Measurements from ENCODE around the gene POLD4. TPM values are rescaled to one million over a fixed set of nuclear protein-coding genes. Genes with fewer than 3 reads are reported as not detected.

POLD4 gene
- total and polyA plus RNA-seq, 2 donors (not counting 3 experiments of a cell fraction or from before 2014, with no cell fraction given): 50.1 to 204 TPM

GRCh38 chr11:67349928-67350465 lies 3.3 kb downstream of the POLD4 start:
- TF ChIP-seq MYC (IDR thresholded peaks at IDR 0.05; ENCODE audit: low read depth, low read length) (no peak), JUN (IDR thresholded peaks at IDR 0.05; ENCODE audit: borderline replicate concordance, insufficient read depth, insufficient read length, low read depth) (no peak), MAX (IDR thresholded peaks at IDR 0.05; ENCODE audit: insufficient read depth, insufficient read length) (no peak), CTCF (IDR thresholded peaks at IDR 0.05; ENCODE audit: extremely low read depth in 1 of 2, insufficient read depth in 1 of 2, low read depth in 1 of 2, low read length in 2 of 2) (no peak), EZH2 (IDR thresholded peaks at IDR 0.05; ENCODE audit: borderline replicate concordance, low read depth, low read length, severe bottlenecking) (no peak), POLR2AphosphoS5 (IDR thresholded peaks at IDR 0.05; ENCODE audit: insufficient read depth, low read depth, low read length) (no peak), GATA2 (IDR thresholded peaks at IDR 0.05; ENCODE audit: insufficient read depth, insufficient read length, low read depth, low read length) (no peak), FOS (IDR thresholded peaks at IDR 0.05; ENCODE audit: borderline replicate concordance, insufficient read depth, low read length) (no peak), POLR2A (IDR thresholded peaks at IDR 0.05; ENCODE audit: low read depth, low read length) (no peak)
- Histone ChIP-seq H3K4me1 (ENCODE audit: control insufficient read depth, extremely low read depth, insufficient read depth, low read length) (peaks cover 31% of the 10 kb centered on the region), H3K9me3 (replicated peaks; ENCODE audit: control insufficient read depth, insufficient read depth, low read length) (no peaks in the 10 kb centered on the region), H3K4me3 (replicated peaks in 1 of 3; ENCODE audit: insufficient read depth in 1 of 3, low read depth in 1 of 3, low read length in 3 of 3) (no peak overlapping the region), H3K27ac (ENCODE audit: insufficient read depth, low read depth, low read length) (no peak overlapping the region), H4K20me1 (replicated peaks; ENCODE audit: control insufficient read depth, extremely low read depth, insufficient read depth, low read length) (no peaks in the 10 kb centered on the region), H2AFZ (ENCODE audit: low read depth, low read length) (no peak overlapping the region), H3K27me3 (ENCODE audit: control insufficient read depth in 2 of 2, insufficient read depth in 2 of 2, low read length in 2 of 2) (no peaks in the 10 kb centered on the region), H3K4me2 (ENCODE audit: insufficient read depth, low read length) (no peak overlapping the region), H3K36me3 (ENCODE audit: control insufficient read depth in 2 of 2, extremely low read depth in 1 of 2, insufficient read depth in 2 of 2, low read length in 2 of 2) (no peaks in the 10 kb centered on the region), H3K9me1 (replicated peaks; ENCODE audit: control insufficient read depth, extremely low read depth, insufficient read depth, low read length) (no peaks in the 10 kb centered on the region), H3K9ac (replicated peaks; ENCODE audit: extremely low read depth, insufficient read depth, low read length) (no peak overlapping the region), H3K79me2 (ENCODE audit: control insufficient read depth, insufficient read depth, low read length) (peaks cover 4% of the 10 kb centered on the region)
- intact Hi-C loops (cut with micrococcal nuclease) (no loop called here), dilution Hi-C loops (cut with MboI; ENCODE audit: extremely low pct_ligation_motif_present, low sequenced_read_pairs) (no loop called here)
- no TSS peak for BruUV-seq (replicated peaks)
- CTCF ChIA-PET: interaction anchor here (1.7 to 15.0 kb wide), 4 partner anchors 28 to 87 kb away, joined by 7 to 1051 read pairs (median 16); partner anchors contain the start of gene CLCF1
- FAIRE-seq (no peak), DNase-seq (ENCODE audit: low read depth, low spot score) (no peak)
- POLR2A ChIA-PET: no interaction called here
